HepG2 (cell line): ENCODE measurements around the gene HSDL2. TPM values are rescaled to one million over a fixed set of nuclear protein-coding genes. Genes with fewer than 3 reads are reported as not detected.

ENCODE experiments used
- ATAC-seq: fragments of 200-7000 bp; cut with Tn5 transposase; 3 replicates; pipeline ENCODE4 v1.9.1; 2020; ENCODE audit warnings: mild to moderate bottlenecking, moderate library complexity
- BruUV-seq: library from RNA; stranded (reverse); fragments of 400-500 nt; replicated peaks from 2 replicates; lab custom pipeline; 2021; lab: Mats Ljungman, UMichigan
- CTCF ChIA-PET: fragments of 300-600 bp; formaldehyde crosslinking; extraction: SDS; loops from one replicate; lab custom pipeline; 2021; ENCODE audit warnings: low total read pairs, inconsistent platforms, low intra/inter-chr PET ratio; lab: Yijun Ruan, JAX
- POLR2A ChIA-PET: fragments of 350-600 bp; sonication (Branson Sonifier 250); formaldehyde crosslinking; loops from one replicate; lab custom pipeline; 2020; ENCODE audit warnings: antibody characterized with exemption, inconsistent platforms; lab: Yijun Ruan, JAX
- DNase-seq: peaks from one replicate; pipeline ENCODE4 v3.0.0-alpha.2; 2015; ENCODE audit warnings: low spot score
- FAIRE-seq: peaks from 3 replicates; lab custom pipeline; 2011; peaks lifted over from hg19 to GRCh38; lab: Jason Lieb, UNC
- H2AFZ ChIP-seq: one replicate; pipeline ENCODE4 v1.6.1; 2011; ENCODE audit warnings: low read length, inconsistent platforms
- H3K27ac ChIP-seq: fragments of 300-600 bp; 3 replicates; pipeline ENCODE4 v1.8.0; 2011; ENCODE audit warnings: mixed run types, mild to moderate bottlenecking, mixed read lengths, low read length, inconsistent platforms; ENCODE audit not compliant: insufficient read depth; ENCODE audit errors: extremely low read length
- H3K27me3 ChIP-seq, 2 experiments: fragments of 200-600 bp in 1 of 2; 2 replicates in 1 of 2; 3 replicates in 1 of 2; pipeline versions ENCODE4 v1.6.0 to v1.8.0; 2011; ENCODE audit warnings: low read length in 2 of 2, mild to moderate bottlenecking in 2 of 2, moderate library complexity in 2 of 2, inconsistent platforms in 1 of 2; ENCODE audit not compliant: insufficient read depth in 2 of 2, control insufficient read depth in 1 of 2
- H3K36me3 ChIP-seq, 2 experiments: fragments of 200-600 bp in 1 of 2; replicated peaks in 1 of 2; 2 replicates in 1 of 2; 3 replicates in 1 of 2; pipeline versions ENCODE4 v1.5.1 to v1.8.0; 2011; ENCODE audit warnings: low read length in 2 of 2, inconsistent platforms in 1 of 2; ENCODE audit not compliant: insufficient read depth in 2 of 2, control insufficient read depth in 1 of 2
- H3K4me1 ChIP-seq: 2 replicates; pipeline ENCODE4 v1.5.1; 2012; ENCODE audit warnings: low read length, inconsistent platforms; ENCODE audit not compliant: insufficient read depth
- H3K4me2 ChIP-seq: 2 replicates; pipeline ENCODE4 v1.6.0; 2011; ENCODE audit warnings: low read depth, low read length, inconsistent platforms
- H3K4me3 ChIP-seq, 3 experiments: fragments of 200-600 bp in 1 of 3; sonication (generic), shearing (Covaris generic) in 1 of 3; replicated peaks in 1 of 3; 2 replicates each; pipeline ENCODE4 v1.5.1; 2011 to 2016; ENCODE audit warnings: low read length in 3 of 3, inconsistent platforms in 2 of 3, low read depth in 2 of 3, mild to moderate bottlenecking in 2 of 3, control low read depth in 1 of 3, mixed read lengths in 1 of 3; ENCODE audit not compliant: insufficient read depth in 1 of 3
- H3K79me2 ChIP-seq: one replicate; pipeline ENCODE4 v1.6.1; 2011; ENCODE audit warnings: low read length, inconsistent platforms; ENCODE audit not compliant: insufficient read depth
- H3K9ac ChIP-seq: 2 replicates; pipeline ENCODE4 v1.6.0; 2011; ENCODE audit warnings: mild to moderate bottlenecking, low read depth, low read length, inconsistent platforms; ENCODE audit not compliant: insufficient read depth
- H3K9me3 ChIP-seq: 2 replicates; pipeline ENCODE4 v1.5.1; 2012; ENCODE audit warnings: mild to moderate bottlenecking, low read length
- H4K20me1 ChIP-seq: 2 replicates; pipeline ENCODE4 v1.6.0; 2011; ENCODE audit warnings: inconsistent platforms, mild to moderate bottlenecking, low read length, moderate library complexity; ENCODE audit not compliant: insufficient read depth
- CEBPG ChIP-seq: IDR thresholded peaks from 2 replicates; pipeline ENCODE4 v1.6.1; 2016
- CENPX ChIP-seq: sonication (generic); formaldehyde crosslinking; IDR thresholded peaks from 2 replicates; pipeline ENCODE4 v1.9.0; 2021; ENCODE audit warnings: mild to moderate bottlenecking, missing genetic modification reagents, moderate library complexity
- HNF4A ChIP-seq: sonication (generic); formaldehyde crosslinking; IDR thresholded peaks from 2 replicates; pipeline ENCODE4 v1.4.0; 2020; ENCODE audit warnings: missing genetic modification reagents
- KLF12 ChIP-seq: sonication (generic); formaldehyde crosslinking; IDR thresholded peaks from 2 replicates; pipeline ENCODE4 v1.4.0; 2020; ENCODE audit warnings: missing genetic modification reagents, borderline replicate concordance
- LCORL ChIP-seq, 2 experiments: fragments of 450-650 bp in 1 of 2; sonication (generic) in 1 of 2; formaldehyde crosslinking in 1 of 2; IDR thresholded peaks; 2 replicates each; pipeline versions ENCODE4 v1.5.0 to v1.6.1; 2017 to 2020; ENCODE audit warnings: antibody characterized with exemption in 1 of 2, missing genetic modification reagents in 1 of 2
- PAWR ChIP-seq: sonication (generic); formaldehyde crosslinking; IDR thresholded peaks from 2 replicates; pipeline ENCODE4 v1.4.0; 2020; ENCODE audit warnings: missing genetic modification reagents, mild to moderate bottlenecking, borderline replicate concordance
- RELA ChIP-seq: sonication (generic); formaldehyde crosslinking; IDR thresholded peaks from 2 replicates; pipeline ENCODE4 v1.4.0; 2020; ENCODE audit warnings: missing genetic modification reagents
- RNF2 ChIP-seq: fragments of 450-650 bp; conservative IDR thresholded peaks from 2 replicates; pipeline ENCODE4 v1.6.1; 2016; ENCODE audit warnings: low read depth
- TBP ChIP-seq: sonication (generic); formaldehyde crosslinking; IDR thresholded peaks from 2 replicates; pipeline ENCODE4 v1.5.0; 2020; ENCODE audit warnings: missing genetic modification reagents
- ZNF235 ChIP-seq: sonication (generic); formaldehyde crosslinking; IDR thresholded peaks from 2 replicates; pipeline ENCODE4 v1.8.1; 2023; ENCODE audit warnings: mild to moderate bottlenecking, missing genetic modification reagents, borderline replicate concordance
- WGBS: methylation state at CpG from one replicate; pipeline ENCODE4 v1.1.6; 2017; ENCODE audit warnings: low lambda C conversion rate; 5-methylcytosine and 5-hydroxymethylcytosine counted together
- in situ Hi-C: cut with HindIII; loops from 2 replicates; pipeline ENCODE4 v1.10.0; 2017; ENCODE audit warnings: low pct_unique_long_range_greater_than_20kb; ENCODE audit not compliant: extremely low pct_ligation_motif_present
- intact Hi-C: fragments of 100-400 bp; cut with micrococcal nuclease; formaldehyde crosslinking; loops from one replicate; pipeline ENCODE4 v1.10.0; 2022; ENCODE audit not compliant: unreplicated experiment
- polyA plus RNA-seq, 8 experiments: library from polyadenylated mRNA; depleted of rRNA in 3 of 8; stranded (reverse) in 7 of 8; unstranded in 1 of 8; fragments of >200 nt; fragmentation: Illumina TruSeq in 4 of 8; extraction: Trizol in 4 of 8; gene quantifications; 2 replicates each; pipeline versions ENCODE4 v1.2.1 to v1.2.3, GENCODE V29; 2011 to 2016; ENCODE audit warnings: low read depth in 4 of 8, missing spikeins in 1 of 8, mixed read lengths in 1 of 8; ENCODE audit not compliant: insufficient read depth in 1 of 8
- total RNA-seq, 5 experiments: library from RNA; depleted of rRNA; stranded (reverse); fragments of >200 nt; fragmentation: Illumina TruSeq; extraction: Trizol; gene quantifications; 2 replicates each; pipeline ENCODE4 v1.2.3, GENCODE V29; 2016; ENCODE audit warnings: low read depth in 1 of 5

HSDL2 gene
- total and polyA plus RNA-seq, 2 of the 13 experiments (the other 11 are each of a cell fraction or from before 2014, with no cell fraction given), result 55.3 to 80.2 TPM

DNA sequence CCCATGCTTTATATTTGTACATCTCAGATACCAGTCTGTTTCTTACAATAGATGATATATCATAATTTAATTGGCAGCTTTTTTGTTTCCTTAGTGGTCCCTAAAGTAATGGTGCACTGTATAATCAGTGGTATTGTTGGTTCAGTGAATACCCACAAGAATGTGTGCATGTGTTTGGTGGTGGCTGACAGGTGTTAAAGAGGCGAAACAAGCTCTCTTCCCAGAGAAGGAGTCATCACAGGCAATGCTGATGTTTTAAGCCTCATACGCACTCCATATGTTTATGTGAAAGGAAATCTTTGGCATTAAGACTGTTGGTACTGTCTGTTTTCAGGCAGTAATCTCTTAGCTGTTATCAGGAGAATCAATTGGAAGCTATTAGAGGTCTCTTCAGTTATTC is 57.5 kb downstream of the HSDL2 start:
- H4K20me1 ChIP-seq, result no peaks in the 10 kb centered on the region
- intact Hi-C loops, result no loop called here
- no peaks in the 10 kb centered on the region for H3K9me3 ChIP-seq
- ATAC-seq (no peak), DNase-seq (no peak), FAIRE-seq (no peak)
- in situ Hi-C loops, result no loop called here
- no peak overlapping the region for H3K4me3 ChIP-seq
- H3K4me1 ChIP-seq, result peaks cover 8% of the 10 kb centered on the region; the same call in 1 of the 2 replicates
- 100% methylated on average over 1 of the region's 2 CpGs for whole genome bisulfite sequencing
- H3K79me2 ChIP-seq, result no peaks in the 10 kb centered on the region
- no peak overlapping the region for H3K4me2 ChIP-seq
- no peaks in the 10 kb centered on the region for H3K27me3 ChIP-seq
- TF ChIP-seq TBP (CRISPR knock-in tag) (no peak), KLF12 (CRISPR knock-in tag) (no peak), RNF2 (no peak), HNF4A (CRISPR knock-in tag) (no peak), ZNF235 (no peak), PAWR (CRISPR knock-in tag) (no peak), LCORL (IDR thresholded peaks at IDR 0.05) (no peak), LCORL (CRISPR knock-in tag; IDR thresholded peaks at IDR 0.05) (no peak), CENPX (no peak), CEBPG (CRISPR knock-in tag) (no peak)
- no peak overlapping the region for H3K9ac ChIP-seq
- ChIA-PET CTCF (no interaction called here), POLR2A (no interaction called here)
- H3K27ac ChIP-seq, result no peak overlapping the region
- BruUV-seq, result no TSS peak
- H3K36me3 ChIP-seq, result peaks cover 8 to 34% of the 10 kb centered on the region in 2 experiments; a peak in 4 of 5 replicates
- no peak overlapping the region for H2AFZ ChIP-seq

GRCh38 chr9:112439171-112439570 is 59.3 kb downstream of the HSDL2 start:
- FAIRE-seq (no peak), DNase-seq (no peak), ATAC-seq (no peak)
- intact Hi-C loops, result no loop called here
- Histone ChIP-seq H3K27ac (no peak overlapping the region), H3K4me3 (no peak overlapping the region), H4K20me1 (no peaks in the 10 kb centered on the region), H3K4me1 (peaks cover 10% of the 10 kb centered on the region; the same call in 1 of the 2 replicates), H3K27me3 (no peaks in the 10 kb centered on the region), H3K9me3 (no peaks in the 10 kb centered on the region), H3K4me2 (no peak overlapping the region), H2AFZ (no peak overlapping the region), H3K79me2 (peaks cover 4% of the 10 kb centered on the region), H3K9ac (no peak overlapping the region), H3K36me3 (peaks cover 7 to 26% of the 10 kb centered on the region in 2 experiments; a peak in 4 of 5 replicates)
- in situ Hi-C loops, result no loop called here
- POLR2A ChIA-PET, result no interaction called here
- no TSS peak for BruUV-seq
- no peak for TF ChIP-seq RELA (CRISPR knock-in tag)
- CTCF ChIA-PET, result no interaction called here
- 96% methylated on average over 2 of the region's 2 CpGs for WGBS
